Stimulated activated CD8-positive, alpha-beta memory T cell treated with anti-CD3 and anti-CD28 coated beads, Interleukin-12 subunit alpha, Interleukin-12 subunit beta, amount 100 ng/mL, for 1 hour (primary cell): ENCODE measurements around the gene CALHM2.
A peak's percentile ranks its signal among the peaks of the same experiment; 100 is the strongest.

Experiments
- DNase-seq: peaks from one replicate; pipeline ENCODE4 v3.0.0-alpha.2; 2020; ENCODE audit warnings: low read depth

The CALHM2 gene

DNA sequence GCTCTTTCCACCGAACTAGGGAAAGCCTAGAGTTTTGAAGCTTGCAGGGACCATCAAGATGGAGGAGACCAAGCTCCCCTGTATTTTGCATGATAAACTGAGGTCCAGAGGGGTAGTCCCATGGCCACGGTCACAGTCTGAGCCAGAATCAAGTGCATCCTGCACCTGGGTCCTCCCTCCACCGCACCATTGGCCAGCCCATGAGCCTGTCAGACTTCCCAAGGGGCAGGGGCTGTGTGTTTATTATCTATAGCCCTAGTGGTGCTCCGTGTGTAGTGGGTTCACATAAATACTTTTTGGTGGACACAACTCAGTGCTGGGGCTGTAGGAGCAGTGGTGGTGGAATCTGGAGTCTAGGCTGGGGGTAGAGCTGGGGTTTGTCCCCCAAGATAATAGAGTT, 23.3 kb upstream of the CALHM2 start:
- DNase-seq: no peak

DNA sequence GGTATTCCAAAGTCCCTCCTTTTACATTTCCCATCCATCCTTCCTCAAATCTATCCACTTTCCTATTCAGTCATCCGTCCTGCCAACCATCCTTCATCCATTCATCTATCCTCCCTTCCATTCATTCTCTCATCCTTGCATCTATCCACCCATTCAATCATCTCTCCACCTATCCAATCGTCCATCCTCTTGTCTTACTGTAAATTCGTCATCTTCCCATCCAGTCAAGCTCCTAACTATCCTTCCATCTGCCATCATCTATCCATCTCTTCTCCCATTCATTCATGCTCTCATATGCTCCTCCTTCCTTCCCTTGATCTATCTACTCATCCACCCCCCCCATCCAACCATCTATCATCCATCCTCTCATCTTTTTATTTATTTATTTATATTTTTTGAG, 21.9 kb upstream of the CALHM2 start:
- DNase-seq: no peak

DNA sequence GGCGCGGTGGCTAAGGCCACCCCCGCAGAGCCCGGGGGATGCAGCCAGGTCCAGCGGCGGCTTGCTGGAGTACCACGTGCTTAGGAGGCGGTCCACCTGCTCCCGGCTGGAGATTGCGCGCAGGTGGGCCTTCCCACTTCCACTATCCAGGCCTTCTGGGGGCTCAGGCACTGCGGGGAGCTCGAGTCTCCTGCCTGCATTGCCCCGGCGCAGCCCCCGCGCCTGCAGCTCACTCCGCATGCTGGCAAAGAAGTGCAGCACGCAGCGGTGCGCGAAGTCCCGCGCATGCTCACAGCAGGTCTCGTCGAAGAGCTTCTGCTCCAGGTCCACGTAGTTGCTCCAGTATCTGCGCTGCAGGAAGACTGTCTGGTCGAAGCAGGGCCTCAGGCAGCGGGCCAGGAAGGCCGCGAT, 21.1 kb upstream of the CALHM2 start:
- no peak for DNase-seq

DNA sequence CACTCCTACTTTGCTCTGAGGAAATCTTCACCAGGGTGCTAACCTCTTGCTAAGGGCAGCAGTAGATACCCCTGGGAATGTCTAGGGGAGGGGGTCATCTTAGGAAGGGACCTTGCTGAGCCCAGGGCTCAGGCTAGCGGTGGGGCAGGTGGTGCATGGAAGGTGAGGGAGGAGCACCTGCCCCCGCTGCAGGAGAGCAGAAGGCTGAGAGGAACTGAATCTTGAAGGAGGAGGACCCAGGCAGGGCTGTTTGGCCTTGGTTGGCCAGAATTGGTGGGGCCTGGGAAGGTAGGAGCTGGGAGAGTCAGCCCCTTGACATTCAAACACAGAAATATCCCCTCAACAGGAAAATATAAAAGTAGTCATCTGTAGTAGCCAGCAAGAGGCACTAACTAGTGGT, 19.8 kb upstream of the CALHM2 start:
- no peak for DNase-seq

DNA sequence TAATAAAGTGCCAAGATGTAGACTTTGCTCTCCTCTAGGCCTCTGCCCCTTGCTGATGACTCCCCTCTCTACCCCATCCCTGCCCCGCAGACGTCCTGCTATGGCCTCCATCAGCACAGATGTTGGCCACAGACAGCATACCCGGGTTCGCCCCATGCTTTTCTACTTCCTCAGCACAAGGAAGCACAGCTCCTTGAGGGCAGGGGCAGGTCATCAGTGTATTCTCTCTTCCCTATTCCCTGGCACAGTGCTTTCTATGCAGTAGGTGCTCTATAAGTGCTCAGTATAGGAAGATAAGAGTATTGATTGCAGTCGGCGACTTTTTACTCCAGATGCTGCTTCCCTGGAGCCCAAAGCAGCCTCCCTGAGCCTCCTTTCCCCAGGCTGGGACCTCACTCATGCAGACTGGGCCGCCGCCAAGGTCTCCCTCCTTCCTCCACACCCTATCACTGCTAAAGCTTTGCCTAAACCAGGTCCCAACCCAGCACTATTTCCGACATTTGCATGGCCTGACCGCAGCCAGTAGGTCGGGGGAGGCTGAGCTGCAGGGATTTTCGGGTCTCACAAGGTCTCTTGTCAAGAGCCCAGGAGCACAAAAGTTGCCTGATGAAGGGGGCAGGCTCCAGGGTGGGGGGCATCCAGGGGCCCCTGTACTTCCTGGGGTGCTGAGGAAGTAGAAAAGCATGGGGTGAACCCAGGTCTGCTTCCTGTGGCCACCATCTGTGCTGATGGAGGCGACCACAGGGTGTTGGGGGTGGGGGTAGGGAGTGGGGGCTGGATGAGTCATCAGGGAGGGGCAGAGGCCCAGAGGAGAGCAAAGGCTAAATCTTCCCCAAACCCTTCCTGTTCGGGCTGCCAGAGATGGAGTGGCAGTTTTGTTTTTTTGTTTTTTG, 18.8 kb upstream of the CALHM2 start:
- peak; percentile 53 for DNase-seq

DNA sequence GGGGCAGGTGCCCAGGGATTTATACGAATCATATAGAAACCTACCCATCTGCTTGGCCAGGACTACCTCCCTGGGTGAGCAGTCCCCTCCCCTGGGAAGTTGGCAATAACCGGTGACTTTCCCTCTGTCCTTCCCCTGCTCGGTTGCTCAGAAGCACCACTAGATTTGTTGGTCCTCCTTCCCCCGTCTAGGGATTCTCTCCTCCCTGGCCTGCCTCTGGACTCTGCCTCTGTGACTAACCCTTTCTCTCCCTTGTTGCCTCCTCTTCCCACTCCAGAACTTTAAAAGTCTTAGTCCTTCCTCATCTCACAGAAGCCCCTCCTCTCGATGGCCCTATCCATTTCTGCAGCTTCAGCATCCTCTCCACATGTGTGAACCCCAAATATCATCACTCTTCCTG, 17.0 kb upstream of the CALHM2 start:
- DNase-seq: no peak

DNA sequence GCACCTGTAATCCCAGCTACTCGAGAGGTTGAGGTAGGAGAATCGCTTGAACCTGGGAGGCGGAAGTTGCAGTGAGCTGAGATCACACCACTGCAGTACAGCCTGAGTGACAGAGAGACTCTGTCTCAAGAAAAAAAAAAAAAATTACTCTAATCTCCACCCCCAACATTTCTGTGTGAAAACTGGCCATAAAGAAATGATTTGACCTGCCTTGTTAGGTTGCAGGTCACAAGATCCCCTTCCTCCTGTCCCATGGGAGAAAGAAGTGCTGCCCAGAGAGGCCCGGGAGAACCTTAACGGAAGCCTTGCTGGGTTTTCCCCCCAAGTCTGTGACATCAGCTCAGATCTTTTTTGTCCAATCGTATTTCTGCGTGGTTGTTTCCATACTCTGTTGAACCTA, 15.2 kb upstream of the CALHM2 start:
- no peak for DNase-seq

DNA sequence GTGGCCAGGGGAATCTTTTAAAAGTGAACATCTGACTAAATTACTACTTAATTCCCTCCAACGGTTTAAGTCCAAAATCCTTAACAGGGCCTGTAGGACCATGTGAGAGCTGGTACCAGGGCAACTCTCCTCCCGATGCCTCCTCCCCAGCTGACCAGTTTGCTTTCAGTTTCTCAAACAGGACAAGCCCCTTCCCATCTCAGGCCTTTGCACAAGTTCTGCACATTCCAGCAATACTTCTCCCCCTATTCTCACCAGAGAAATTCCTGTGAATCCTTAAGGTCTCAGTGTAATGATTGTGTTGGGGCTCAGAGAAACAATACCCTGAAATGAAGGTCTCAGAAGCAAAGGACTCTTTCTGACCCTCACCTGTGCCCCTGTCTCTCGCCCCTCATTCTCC, 14.6 kb upstream of the CALHM2 start:
- DNase-seq: no peak

DNA sequence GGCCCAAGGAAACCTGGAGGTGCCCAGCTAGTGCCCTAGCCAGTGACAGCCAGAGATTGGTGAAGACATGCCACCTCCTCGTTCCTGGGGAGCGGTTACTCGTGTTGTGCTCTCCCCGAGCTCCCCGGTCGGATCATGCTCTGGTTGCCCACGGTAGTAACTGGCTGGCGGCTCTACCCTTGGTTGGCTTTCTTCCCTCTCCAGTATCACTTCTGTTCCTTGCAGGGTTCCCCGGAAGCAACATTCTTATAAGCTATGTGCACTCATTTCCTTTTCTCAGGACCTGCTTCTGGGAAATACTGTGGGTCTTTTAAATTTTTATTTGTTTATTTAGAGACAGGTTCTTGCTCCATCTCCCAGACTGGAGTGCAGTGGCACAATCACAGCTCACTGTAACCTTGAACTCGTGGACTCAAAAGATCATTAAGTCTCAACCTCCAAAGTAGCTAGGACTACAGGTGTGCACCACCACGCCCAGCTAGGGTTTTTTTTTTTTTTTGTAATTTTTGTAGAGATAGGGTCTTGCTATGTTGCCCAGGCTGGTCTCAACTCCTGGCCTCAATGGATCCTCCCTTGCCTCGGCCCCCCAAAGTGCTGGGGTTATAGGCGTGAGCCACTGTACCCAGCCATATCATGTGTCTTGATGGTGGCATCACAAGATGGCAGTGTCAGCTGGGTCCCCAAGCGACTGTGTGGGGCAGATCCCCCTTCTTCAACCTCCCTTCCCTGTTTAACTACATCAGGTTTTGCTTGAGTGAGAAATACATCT, 13.4 kb upstream of the CALHM2 start:
- no peak for DNase-seq

DNA sequence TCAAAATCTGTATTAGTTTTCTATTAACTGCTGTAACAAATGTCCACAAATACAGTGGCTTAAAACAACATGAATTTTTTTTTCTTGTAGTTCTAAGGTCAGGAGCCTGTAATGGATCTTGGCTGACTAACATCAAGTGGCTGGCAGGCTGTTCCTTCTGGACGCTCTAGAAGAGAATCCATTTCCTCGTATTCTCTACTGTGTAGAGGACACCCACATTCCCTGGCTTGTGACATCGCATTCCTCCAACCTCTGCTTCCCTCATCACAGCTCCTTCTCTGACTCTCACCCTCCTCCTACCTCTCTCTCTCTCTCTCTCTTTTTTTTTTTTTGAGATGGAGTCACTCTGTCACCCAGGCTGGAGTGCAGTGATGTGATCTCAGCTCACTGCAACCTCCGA, 11.3 kb upstream of the CALHM2 start:
- DNase-seq: no peak

DNA sequence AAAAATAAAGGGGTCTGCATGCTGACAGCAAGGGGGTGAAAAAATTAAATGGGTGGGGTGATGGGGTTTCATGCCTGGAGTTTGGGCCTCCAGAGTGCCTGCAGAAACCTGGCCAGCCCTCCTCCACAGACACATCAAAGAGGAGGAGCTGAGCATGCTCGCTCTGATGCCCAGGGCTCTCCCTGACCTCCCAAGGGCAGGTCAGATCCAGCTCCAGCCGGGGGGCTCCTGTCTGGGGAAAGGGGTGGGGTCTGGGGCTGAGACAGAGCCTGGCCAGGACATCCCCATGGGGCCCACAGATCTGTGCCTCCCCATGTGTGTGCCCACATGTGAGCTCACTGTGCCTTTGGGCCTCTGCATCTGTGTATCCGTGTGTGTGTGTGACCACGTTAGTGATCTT, 7.4 kb upstream of the CALHM2 start:
- DNase-seq: no peak

DNA sequence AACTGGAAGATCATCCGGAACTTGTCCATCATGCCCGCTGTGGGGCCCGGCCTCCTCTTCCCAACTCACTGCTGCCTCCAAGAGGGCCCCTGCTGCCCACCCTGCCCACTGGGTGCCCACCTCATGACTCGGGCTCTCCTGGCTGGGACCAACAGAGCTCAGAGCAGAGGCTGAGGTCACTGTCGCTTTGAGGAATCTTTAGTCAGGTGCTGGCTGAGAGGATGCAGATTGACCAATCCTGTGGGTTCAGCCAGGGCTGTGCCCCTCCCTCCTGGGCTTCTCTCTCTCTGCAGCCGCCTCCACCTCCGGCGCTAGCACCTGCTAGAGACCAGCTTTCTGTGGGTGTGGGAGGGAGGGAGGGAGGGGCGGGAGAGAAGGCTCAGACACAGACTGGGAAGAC, 6.5 kb upstream of the CALHM2 start, which contains the start of gene CALHM1:
CALHM1 (minus strand) TSS at position 181 of the 400 bp plus-strand sequence; CDS start at position 32, 149 bp downstream.
- no peak for DNase-seq

DNA sequence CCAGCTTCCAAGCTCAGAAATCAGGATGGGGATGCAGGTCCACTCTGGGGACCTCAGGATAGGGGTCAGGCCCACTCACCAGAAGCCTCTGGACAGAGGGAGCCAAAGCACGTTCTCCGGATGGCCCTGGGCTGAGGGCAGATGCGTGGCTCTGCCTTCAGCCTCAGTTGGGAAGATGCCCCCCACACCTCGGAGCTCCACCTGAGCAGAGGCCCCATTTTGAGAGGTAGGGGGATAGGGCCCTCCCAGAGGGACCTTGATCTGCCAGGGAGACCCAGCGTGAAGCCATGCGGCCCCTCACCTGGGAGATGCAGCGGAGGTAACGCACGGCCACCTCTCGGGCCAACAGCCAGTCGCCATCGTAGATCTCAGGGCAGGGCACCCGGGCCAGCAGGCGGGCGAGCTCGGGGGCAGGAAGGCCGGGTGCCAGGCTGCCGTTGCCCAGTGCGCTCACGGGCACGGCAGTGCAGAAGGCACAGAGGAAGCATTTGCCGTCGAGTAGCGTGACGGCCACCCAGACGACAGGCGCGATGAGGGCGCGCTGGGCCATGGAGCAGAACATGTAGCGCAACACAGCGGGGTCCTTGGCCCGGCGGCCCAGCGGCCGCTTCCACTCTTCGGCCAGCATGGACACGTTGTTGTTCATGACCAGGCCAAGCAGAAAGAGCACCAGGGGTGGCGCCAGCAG, 5.9 kb upstream of the CALHM2 start:
- DNase-seq: no peak

DNA sequence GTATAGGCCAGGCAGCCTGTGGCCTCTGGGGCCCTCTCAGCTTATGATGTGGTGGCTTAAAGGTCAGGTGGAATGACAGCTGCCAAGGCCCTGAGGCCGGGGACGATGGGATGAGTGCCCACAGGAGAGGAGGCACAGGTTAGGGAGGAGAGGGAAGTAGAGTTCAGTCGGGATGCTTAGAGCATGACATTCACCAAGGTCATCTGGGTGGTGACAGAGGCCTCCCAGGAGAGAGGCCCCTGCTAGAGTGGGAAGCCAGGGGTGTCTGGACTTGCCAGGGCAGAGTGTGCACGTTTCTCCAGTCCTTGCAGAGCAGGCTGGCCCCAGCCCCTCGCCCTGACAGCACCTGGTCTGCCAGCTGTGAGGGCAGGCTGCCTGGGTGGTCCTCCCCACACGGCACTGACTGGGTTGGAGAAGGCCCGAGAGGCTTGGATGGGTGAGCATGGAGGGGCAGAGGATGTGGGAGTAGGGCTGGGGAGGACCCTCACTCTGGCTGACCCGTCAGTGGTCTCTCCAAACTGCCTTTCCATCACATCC, 5.1 kb upstream of the CALHM2 start:
- DNase-seq: no peak

DNA sequence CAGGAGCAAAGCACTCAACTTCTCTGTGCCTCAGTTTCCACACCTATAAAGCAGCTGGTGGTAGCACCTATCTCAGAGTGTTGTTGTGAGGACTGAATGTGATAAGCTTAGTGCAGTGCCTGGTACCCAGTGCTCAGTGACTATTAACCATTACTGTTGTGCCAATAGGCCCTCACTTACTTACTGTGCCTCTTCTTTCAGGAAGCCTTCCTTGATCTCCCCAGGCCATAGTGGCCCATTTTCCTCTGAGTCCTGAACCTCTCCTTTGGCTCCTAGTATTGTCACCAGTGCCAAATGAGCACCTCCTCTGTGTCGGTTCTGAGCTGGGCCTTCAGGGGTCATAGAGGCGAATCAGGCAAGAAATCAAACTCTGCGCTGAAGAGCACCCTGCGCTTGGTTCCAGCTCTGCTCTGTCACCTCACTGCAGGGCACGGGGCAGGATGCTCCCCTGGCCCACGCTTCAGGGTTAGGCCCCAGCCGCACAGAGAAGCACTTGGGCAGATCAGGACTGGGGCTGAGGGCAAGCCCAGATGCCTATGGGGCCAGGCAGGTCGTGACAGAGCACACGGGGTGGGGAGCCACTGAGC, 4.0 kb upstream of the CALHM2 start:
- DNase-seq: no peak

DNA sequence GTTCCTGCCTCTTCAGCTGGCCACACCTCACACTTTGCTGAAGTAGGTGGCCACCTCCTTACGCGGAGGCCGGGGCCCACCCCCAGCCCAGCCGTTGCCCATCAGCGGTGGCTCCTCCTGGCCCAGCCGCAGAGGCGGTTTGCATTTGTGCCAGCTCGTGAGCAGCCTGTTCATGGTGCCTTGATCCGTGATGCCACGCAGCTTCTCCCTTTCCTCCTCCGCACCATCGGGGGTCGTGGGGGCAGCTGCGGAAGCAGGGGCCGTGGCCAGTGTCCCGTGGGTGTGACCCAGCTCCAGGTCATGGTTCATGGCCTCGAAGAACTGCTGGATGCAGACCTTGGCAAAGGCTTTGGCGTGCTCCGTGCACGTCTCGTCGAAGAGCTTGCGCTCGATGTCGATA, 3.1 kb upstream of the CALHM2 start:
- DNase-seq: no peak

DNA sequence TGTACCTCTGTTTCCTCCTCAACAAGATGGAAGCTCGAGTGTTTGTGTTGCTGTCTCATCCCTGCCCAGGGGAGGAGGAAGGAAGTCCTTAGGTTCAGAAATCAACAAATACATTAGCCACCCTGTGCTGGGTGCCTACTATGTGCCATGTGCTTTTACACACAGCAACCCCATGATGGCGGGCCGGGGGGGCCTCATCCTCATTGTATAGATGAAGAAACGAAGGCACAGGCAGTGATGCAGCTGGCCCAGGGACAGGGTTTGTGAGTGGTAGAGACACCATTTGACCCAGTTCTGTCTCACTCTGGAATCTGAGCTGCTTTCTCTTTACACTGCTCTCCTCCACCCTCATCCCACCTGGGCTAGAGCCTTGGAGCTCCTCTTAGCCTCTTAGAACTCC, 1.9 kb upstream of the CALHM2 start:
- DNase-seq: no peak

DNA sequence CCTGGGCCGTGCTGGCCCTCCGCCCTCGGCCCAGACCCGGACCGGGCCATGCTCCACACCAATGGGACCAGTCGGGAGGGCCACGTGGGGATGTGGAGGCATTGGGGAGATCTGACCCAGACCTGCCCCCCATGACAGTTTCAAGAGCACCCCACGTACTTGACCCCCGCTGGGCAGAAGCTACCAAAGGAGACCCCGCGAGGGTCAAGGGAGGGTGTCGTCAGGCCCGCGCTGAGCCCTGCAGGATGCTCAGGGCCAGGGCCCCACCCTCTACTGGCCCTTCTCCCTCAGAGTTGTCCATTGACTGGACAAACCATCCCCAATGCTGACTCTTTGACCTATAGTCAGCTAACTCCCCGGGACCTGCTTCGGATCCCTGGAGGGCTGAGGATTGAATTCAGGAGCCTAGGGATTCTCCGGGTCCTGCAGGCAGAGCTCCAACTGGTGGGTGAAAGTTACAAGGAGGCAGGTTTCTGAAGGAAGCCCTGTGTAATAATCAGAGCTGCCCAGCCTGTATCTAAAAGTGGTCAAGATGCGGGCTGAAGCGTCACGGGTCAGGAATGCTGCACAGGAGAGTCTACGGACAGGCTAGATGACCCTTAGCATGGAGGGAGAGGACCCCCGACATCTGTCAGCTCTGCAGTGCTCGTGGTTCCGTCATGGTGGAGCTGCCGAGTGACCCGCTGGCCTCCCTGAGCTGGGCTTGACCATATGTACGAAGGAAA, 498 bp upstream of the CALHM2 start:
- no peak for DNase-seq

DNA sequence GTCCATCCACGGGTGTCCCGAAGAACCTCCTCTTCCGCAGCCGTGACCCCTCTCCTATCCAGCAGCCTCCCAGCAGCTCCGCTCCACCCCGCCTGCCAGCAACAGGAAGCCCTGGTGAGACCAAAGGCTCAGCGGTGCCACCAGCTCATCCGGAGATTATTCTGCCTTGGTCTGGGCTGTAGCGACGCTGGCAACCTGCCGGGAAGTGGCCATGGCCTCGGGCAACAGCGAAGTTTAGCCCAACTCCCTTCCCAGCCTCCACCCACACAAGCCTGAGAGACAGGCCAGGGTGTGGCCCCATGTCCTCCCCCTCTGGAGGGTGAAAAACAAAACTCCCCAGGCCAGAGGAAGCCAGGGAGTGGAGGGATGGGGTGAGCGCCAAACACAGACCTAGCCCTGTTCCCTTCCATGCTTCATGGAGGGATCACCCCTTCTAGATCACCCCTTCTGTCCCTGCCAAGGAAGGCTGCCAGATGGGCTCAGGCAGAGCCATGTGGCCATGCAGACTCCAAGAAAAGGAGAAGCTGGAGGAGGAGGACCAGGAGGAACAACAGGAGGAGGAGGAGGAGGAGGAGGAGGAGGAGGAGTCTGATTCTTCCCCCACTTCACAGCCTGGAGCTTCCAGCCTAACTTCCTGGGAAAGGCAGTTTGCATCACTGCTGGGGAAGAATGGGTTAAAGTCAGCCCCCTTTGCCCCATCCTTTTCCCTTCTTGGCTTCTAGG, 918 bp downstream of the CALHM2 start:
- peak; percentile 30 for DNase-seq

DNA sequence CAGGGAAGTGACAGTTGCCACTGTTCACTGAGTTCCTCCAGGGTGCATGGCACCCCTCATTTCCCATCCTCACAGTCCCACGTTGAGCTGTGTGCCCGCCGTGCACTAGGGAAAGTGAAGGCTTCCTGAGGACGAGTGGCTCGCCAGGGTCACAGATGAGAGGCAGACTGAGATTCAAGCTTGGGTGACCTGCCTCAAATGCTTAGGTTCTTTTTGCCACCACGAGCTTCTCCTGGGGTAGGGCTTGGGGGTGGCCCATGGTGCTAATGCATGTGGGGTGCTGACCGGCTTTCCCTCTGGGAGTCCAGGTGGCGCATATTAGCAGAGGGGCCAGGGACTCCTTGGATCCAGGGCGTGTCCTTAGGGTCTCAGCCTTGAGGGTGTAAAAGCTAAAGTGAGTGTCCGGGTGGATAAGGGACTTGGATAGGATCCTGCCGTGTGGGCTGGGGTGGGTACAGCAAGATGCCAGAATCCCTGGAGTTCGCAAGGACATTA, 1.9 kb downstream of the CALHM2 start:
- no peak for DNase-seq
